IPS-20b (cell line): Measurements from ENCODE around the gene GIMAP8.

ENCODE experiments used
- H3K27ac ChIP-seq: one replicate; pipeline ENCODE4 v1.5.1; 2013; ENCODE audit warnings: low read length
- H3K27me3 ChIP-seq: 2 replicates; pipeline ENCODE4 v1.6.1; 2013; ENCODE audit warnings: mild to moderate bottlenecking, low read length, inconsistent platforms; ENCODE audit not compliant: insufficient read depth
- H3K36me3 ChIP-seq: 2 replicates; pipeline ENCODE4 v1.6.1; 2013; ENCODE audit warnings: low read depth, mild to moderate bottlenecking, inconsistent platforms, low read length, moderate library complexity; ENCODE audit not compliant: insufficient read depth
- H3K4me1 ChIP-seq: 2 replicates; pipeline ENCODE4 v1.6.1; 2013; ENCODE audit warnings: mild to moderate bottlenecking, control low read depth, inconsistent platforms, low read length, moderate library complexity; ENCODE audit not compliant: insufficient read depth
- H3K4me3 ChIP-seq: 2 replicates; pipeline ENCODE4 v1.5.1; 2013; ENCODE audit warnings: mild to moderate bottlenecking, low read length, inconsistent platforms
- H3K9ac ChIP-seq: 2 replicates; pipeline ENCODE4 v1.6.1; 2013; ENCODE audit warnings: low read depth, mild to moderate bottlenecking, inconsistent platforms, low read length, moderate library complexity
- H3K9me3 ChIP-seq: 2 replicates; pipeline ENCODE4 v1.6.1; 2013; ENCODE audit warnings: mild to moderate bottlenecking, low read depth, low read length, inconsistent platforms; ENCODE audit not compliant: insufficient read depth

GIMAP8 gene

DNA sequence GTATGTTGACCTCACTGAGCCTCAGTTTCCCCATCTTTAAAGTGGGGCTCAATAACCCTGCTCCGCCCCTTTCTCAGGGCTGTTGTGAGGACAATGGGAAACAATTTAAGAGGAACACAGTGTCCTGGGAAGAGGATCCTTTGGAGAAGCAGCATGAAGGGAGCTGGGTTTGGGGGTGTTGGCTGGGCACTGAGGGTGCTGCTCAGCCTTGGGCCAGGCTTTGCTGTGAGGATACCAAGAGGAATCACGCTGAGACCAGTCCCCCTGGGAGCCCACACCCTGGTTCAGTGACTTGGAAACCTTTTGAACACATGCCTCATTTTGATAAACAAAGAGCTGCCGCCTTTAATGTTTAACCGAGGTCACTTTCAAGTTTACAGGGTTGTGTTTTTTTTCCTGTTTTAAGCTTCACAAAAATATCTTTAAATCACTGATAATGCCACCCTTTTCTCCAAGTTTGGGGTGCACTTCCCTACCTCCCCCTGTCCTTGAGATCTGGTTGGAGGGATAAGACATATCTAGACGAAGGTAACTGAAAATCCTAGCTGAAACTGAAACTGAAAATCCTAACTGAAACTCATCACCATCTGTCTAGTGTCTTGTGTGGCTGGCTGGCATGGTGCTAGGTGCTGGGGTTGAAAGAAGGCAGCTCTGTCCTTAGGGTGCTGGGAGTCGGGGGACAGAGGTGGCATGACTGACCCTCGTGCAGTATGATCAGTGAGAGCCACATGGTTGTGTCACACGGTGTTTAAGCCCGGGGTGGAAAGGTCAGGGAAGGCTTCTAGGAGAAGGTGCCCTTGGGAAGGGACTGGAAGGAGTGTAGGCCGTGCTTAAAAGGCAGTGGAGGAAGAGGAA, 43.6 kb upstream of the GIMAP8 start:
- H3K9ac ChIP-seq = peak overlapping the region; percentile 77; the same call in 1 of the 2 replicates
- H3K4me3 ChIP-seq = peak overlapping the region; percentile 79
- no peaks in the 10 kb centered on the region for H3K9me3 ChIP-seq
- peaks cover 34% of the 10 kb centered on the region for H3K36me3 ChIP-seq
- peak overlapping the region; percentile 44 for H3K27ac ChIP-seq
- no peaks in the 10 kb centered on the region for H3K27me3 ChIP-seq
- peaks cover 38% of the 10 kb centered on the region for H3K4me1 ChIP-seq

GRCh38 chr7:150407588-150408392, 42.6 kb upstream of the GIMAP8 start:
- Histone ChIP-seq H3K9ac (no peak overlapping the region), H3K27ac (no peak overlapping the region), H3K4me3 (no peak overlapping the region), H3K36me3 (peaks cover 36% of the 10 kb centered on the region), H3K9me3 (no peaks in the 10 kb centered on the region), H3K27me3 (no peaks in the 10 kb centered on the region), H3K4me1 (peaks cover 31% of the 10 kb centered on the region)

DNA sequence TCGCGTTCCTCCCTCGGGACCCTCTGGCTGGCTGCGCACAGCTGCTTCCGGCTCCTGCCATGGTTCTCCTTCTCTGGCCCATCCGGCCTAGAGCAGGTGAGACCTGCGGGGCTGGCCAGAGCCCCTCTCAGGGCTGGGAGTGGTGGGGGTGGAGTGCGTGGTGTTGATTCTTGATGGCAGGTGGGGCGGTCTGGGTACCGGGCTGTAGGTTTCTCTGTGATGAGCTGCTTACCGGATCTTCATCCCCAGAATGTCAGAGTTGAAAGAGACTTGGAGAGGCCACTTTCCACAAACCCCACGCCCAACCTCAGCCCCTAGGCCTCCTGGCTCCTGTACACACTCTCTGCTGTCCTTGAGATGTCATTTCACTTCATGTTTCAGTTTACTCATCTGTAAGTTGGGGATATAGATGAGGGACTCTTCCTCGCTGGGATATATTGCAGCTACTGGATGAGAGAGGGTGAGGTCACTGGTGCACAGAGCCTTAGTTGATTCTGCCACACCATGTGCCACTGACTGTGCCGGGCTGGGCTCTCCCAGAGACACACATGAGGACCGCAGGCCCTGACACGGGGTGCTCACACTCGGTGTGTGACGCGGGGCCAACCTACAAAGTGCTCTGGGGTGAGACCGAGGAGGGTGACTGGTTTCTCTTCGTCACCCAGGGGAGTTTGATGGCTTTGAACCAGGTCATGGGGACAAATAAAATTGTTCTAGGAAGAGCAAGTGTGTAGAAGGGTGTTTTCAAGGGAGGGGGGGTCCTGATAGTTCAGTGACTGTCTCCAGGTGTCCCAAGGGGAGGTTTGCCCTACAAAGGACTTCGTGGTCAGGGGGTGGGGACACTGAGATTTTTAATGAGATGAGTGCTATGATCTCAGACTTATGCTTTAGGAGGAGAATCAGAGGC, 41.8 kb upstream of the GIMAP8 start:
- no peaks in the 10 kb centered on the region for H3K9me3 ChIP-seq
- no peak overlapping the region for H3K27ac ChIP-seq
- no peak overlapping the region for H3K4me3 ChIP-seq
- no peak overlapping the region for H3K9ac ChIP-seq
- H3K27me3 ChIP-seq = no peaks in the 10 kb centered on the region
- peaks cover 23% of the 10 kb centered on the region; the same call in 1 of the 2 replicates for H3K4me1 ChIP-seq
- H3K36me3 ChIP-seq = peaks cover 36% of the 10 kb centered on the region

DNA sequence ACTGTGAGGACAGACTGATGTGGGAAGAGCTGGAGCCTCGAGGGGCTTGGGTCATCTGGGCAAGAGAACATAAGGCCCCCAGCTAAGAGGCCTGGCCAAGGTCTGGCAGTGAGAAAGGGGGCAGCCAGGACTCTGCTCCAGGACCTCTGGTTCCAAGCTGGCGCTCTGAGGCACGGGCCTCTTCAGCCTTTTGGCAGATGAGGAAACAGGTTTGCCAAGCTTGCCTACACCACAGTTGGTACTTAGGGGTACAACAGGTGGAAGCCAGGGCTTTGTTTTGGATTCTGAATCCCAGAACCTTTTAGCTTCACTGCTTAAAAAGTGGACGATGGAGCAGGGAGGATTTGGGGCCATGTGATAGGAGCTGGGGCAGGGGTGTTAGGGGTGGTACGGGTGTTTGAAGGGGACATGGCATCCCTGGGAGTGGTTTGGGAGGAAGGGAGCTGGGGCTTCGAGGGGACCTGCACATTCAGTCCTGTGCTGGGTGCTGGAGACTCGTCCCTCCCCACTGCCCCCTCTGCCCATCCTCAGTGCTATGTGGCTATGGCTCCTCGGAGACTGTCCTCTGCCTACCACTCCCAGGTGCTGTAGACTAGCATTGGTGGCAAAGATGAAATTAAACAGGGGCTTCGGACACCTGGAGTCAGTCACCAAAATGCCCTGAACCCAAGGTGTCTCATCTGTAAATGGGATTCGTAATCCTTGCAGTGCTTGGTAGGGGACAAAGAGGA, 41.0 kb upstream of the GIMAP8 start:
- Histone ChIP-seq H3K9ac (no peak overlapping the region), H3K27me3 (no peaks in the 10 kb centered on the region), H3K36me3 (peaks cover 36% of the 10 kb centered on the region), H3K27ac (no peak overlapping the region), H3K9me3 (no peaks in the 10 kb centered on the region), H3K4me3 (no peak overlapping the region), H3K4me1 (peaks cover 14% of the 10 kb centered on the region; the same call in 1 of the 2 replicates)

GRCh38 chr7:150410131-150410530, 40.3 kb upstream of the GIMAP8 start:
- Histone ChIP-seq H3K36me3 (peaks cover 36% of the 10 kb centered on the region), H3K4me1 (peaks cover 12% of the 10 kb centered on the region; the same call in 1 of the 2 replicates), H3K9me3 (no peaks in the 10 kb centered on the region)

GRCh38 chr7:150410680-150411346, 39.6 kb upstream of the GIMAP8 start:
- Histone ChIP-seq H3K27me3 (no peaks in the 10 kb centered on the region), H3K4me1 (peaks cover 12% of the 10 kb centered on the region; the same call in 1 of the 2 replicates), H3K27ac (no peak overlapping the region), H3K9me3 (no peaks in the 10 kb centered on the region), H3K9ac (no peak overlapping the region), H3K36me3 (peaks cover 36% of the 10 kb centered on the region), H3K4me3 (no peak overlapping the region)

More at GRCh38 chr7:150410131-150410530, 40.3 kb upstream of the GIMAP8 start:
- Histone ChIP-seq H3K9ac (no peak overlapping the region), H3K4me3 (no peak overlapping the region), H3K27ac (no peak overlapping the region), H3K27me3 (no peaks in the 10 kb centered on the region)

DNA sequence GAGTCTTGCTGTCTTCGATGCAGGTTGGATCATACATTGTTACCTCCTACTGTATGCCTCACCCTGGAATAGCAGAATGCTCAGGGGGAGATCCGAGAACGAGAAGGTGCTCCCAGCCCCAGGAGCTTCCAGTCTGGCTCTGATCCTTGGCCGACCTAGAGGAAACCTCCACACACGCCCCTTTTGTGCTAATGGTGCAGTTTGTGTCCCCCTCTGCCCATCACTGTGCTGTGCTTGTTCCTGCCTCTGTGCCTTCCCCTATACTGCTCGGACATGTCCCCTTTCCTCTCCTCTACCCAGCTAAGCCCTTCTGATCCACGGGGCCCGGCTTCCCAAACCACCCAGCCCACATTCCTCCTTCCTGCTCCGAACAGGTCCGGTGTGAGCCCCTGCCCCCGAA, 38.8 kb upstream of the GIMAP8 start:
- no peak overlapping the region for H3K9ac ChIP-seq
- H3K27ac ChIP-seq = no peak overlapping the region
- H3K27me3 ChIP-seq = no peaks in the 10 kb centered on the region
- H3K4me3 ChIP-seq = no peak overlapping the region
- H3K36me3 ChIP-seq = peaks cover 36% of the 10 kb centered on the region
- peaks cover 8% of the 10 kb centered on the region; the same call in 1 of the 2 replicates for H3K4me1 ChIP-seq
- no peaks in the 10 kb centered on the region for H3K9me3 ChIP-seq

DNA sequence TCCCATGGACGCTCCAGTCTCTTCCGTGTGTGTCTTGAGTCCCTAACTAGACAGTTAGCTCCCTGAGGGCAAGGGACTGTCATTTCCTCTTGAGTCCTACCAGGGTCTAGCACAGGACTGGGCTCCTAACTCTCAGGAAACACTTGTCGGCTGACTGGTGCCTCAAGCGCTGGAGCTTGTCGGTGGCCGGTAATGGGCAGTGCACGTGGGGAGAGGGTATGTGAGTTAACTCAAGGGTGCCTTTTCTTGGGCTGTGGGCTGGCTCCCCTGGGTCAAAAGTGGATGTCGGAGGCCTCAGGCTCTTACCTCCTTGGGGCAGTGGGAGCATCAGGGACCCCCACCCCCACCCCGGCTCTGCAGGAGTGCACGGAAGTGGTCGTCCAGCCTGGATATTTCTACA, 38.4 kb upstream of the GIMAP8 start:
- Histone ChIP-seq H3K27ac (no peak overlapping the region), H3K27me3 (no peaks in the 10 kb centered on the region), H3K9ac (no peak overlapping the region), H3K4me3 (no peak overlapping the region), H3K4me1 (peaks cover 4% of the 10 kb centered on the region; the same call in 1 of the 2 replicates), H3K36me3 (peaks cover 36% of the 10 kb centered on the region), H3K9me3 (no peaks in the 10 kb centered on the region)

- Histone ChIP-seq H3K27ac (no peak overlapping the region), H3K4me3 (no peak overlapping the region), H3K27me3 (no peaks in the 10 kb centered on the region), H3K9ac (no peak overlapping the region), H3K4me1 (0 out of 2 replicates have a peak, but pooled peaks cover 3% of the 10 kb centered on the region), H3K9me3 (no peaks in the 10 kb centered on the region), H3K36me3 (peaks cover 36% of the 10 kb centered on the region)
Observed at GRCh38 chr7:150412518-150413488, 37.6 kb upstream of the GIMAP8 start.
